K562 (cell line): ENCODE results near the gene SLC16A12. TPM values are rescaled to one million over a fixed set of nuclear protein-coding genes. Genes with fewer than 3 reads are reported as not detected.

Source experiments
- ATAC-seq: fragments of 200-7000 bp; cut with Tn5 transposase; 3 replicates; pipeline ENCODE4 v1.9.1; 2020; ENCODE audit warnings: moderate library complexity
- BruUV-seq: library from RNA; stranded (reverse); fragments of 400-500 nt; replicated peaks from 2 replicates; lab custom pipeline; 2021; lab: Mats Ljungman, UMichigan
- CTCF ChIA-PET: fragments of 300-600 bp; formaldehyde crosslinking; extraction: SDS; loops from one replicate; lab custom pipeline; 2021; ENCODE audit warnings: low intra/inter-chr PET ratio; lab: Yijun Ruan, JAX
- POLR2A ChIA-PET: fragments of 300-600, 350-650 bp; sonication (Branson Sonifier 250); formaldehyde crosslinking; extraction: SDS; loops from one replicate; lab custom pipeline; 2021; ENCODE audit warnings: antibody characterized with exemption, inconsistent platforms; lab: Yijun Ruan, JAX
- DNase-seq, 4 experiments: peaks; one replicate each; pipeline versions ENCODE4 v3.0.0 to v3.0.0-alpha.2; 2011 to 2018; ENCODE audit warnings: low spot score in 3 of 4, mixed read lengths in 3 of 4; ENCODE audit errors: extremely low read depth in 1 of 4
- FAIRE-seq: peaks from 2 replicates; lab custom pipeline; 2011; peaks lifted over from hg19 to GRCh38; lab: Jason Lieb, UNC
- H2AFZ ChIP-seq: 2 replicates; pipeline ENCODE4 v1.6.0; 2011; ENCODE audit warnings: low read depth, low read length, control low read depth, inconsistent platforms
- H3K27ac ChIP-seq: fragments of 200-600 bp; 3 replicates; pipeline ENCODE4 v1.8.0; 2011; ENCODE audit warnings: low read depth, mild to moderate bottlenecking, control low read depth, inconsistent platforms, low read length, moderate library complexity, mixed read lengths; ENCODE audit errors: extremely low read depth
- H3K27me3 ChIP-seq, 2 experiments: fragments of 300-600 bp in 1 of 2; 2 replicates in 1 of 2; 3 replicates in 1 of 2; pipeline versions ENCODE4 v1.6.0 to v1.8.0; 2011; ENCODE audit warnings: inconsistent platforms in 2 of 2, low read length in 2 of 2, mild to moderate bottlenecking in 1 of 2, mixed read lengths in 1 of 2, moderate library complexity in 1 of 2; ENCODE audit not compliant: control insufficient read depth in 2 of 2, insufficient read depth in 2 of 2
- H3K36me3 ChIP-seq: fragments of 300-600 bp; 3 replicates; pipeline ENCODE4 v1.8.0; 2011; ENCODE audit warnings: mild to moderate bottlenecking, low read length, inconsistent platforms; ENCODE audit not compliant: control insufficient read depth, insufficient read depth
- H3K4me1 ChIP-seq, 2 experiments: fragments of 200-600 bp in 1 of 2; replicated peaks in 1 of 2; 2 replicates in 1 of 2; 3 replicates in 1 of 2; pipeline versions ENCODE4 v1.5.1 to v1.8.0; 2011; ENCODE audit warnings: inconsistent platforms in 2 of 2, low read length in 2 of 2, mild to moderate bottlenecking in 1 of 2, mixed read lengths in 1 of 2, moderate library complexity in 1 of 2; ENCODE audit not compliant: control insufficient read depth in 2 of 2, insufficient read depth in 2 of 2
- H3K4me2 ChIP-seq: 2 replicates; pipeline ENCODE4 v1.6.1; 2011; ENCODE audit warnings: low read length, control low read depth, inconsistent platforms, mixed read lengths; ENCODE audit not compliant: insufficient read depth
- H3K4me3 ChIP-seq: fragments of 200-600 bp; sonication (generic), shearing (Covaris generic); 2 replicates; pipeline ENCODE4 v1.5.1; 2016; ENCODE audit warnings: control low read depth, inconsistent platforms
- H3K79me2 ChIP-seq: fragments of 200-600 bp; 3 replicates; pipeline ENCODE4 v1.8.0; 2011; ENCODE audit warnings: low read length, inconsistent platforms; ENCODE audit not compliant: control insufficient read depth, insufficient read depth
- H3K9ac ChIP-seq, 2 experiments: 2 replicates each; pipeline versions ENCODE4 v1.6.0 to v1.6.1; 2011; ENCODE audit warnings: low read depth in 2 of 2, low read length in 2 of 2, control low read depth in 1 of 2, inconsistent platforms in 1 of 2, mild to moderate bottlenecking in 1 of 2, mixed read lengths in 1 of 2; ENCODE audit not compliant: insufficient read depth in 1 of 2
- H3K9me1 ChIP-seq: one replicate; pipeline ENCODE4 v1.6.0; 2011; ENCODE audit warnings: inconsistent platforms, mild to moderate bottlenecking, low read length, moderate library complexity; ENCODE audit not compliant: control insufficient read depth, insufficient read depth
- H3K9me3 ChIP-seq: replicated peaks from 2 replicates; pipeline ENCODE4 v1.5.1; 2011; ENCODE audit warnings: low read depth, low read length, inconsistent platforms; ENCODE audit not compliant: control insufficient read depth, insufficient read depth
- H4K20me1 ChIP-seq: replicated peaks from 2 replicates; pipeline ENCODE4 v1.6.1; 2011; ENCODE audit warnings: low read length, inconsistent platforms, mixed read lengths; ENCODE audit not compliant: control insufficient read depth, insufficient read depth
- CREM ChIP-seq: IDR thresholded peaks from 2 replicates; pipeline ENCODE4 v1.6.1; 2014; ENCODE audit warnings: antibody characterized with exemption, low read depth
- MEF2A ChIP-seq: IDR thresholded peaks from 2 replicates; pipeline ENCODE4 v1.6.1; 2011; ENCODE audit warnings: low read depth, mild to moderate bottlenecking, low read length, moderate library complexity; ENCODE audit not compliant: control insufficient read depth
- NBN ChIP-seq: fragments of 450-650 bp; IDR thresholded peaks from 2 replicates; pipeline ENCODE4 v1.6.1; 2016; ENCODE audit warnings: low read depth, mild to moderate bottlenecking
- NCOA6 ChIP-seq: fragments of 450-650 bp; IDR thresholded peaks from 2 replicates; pipeline ENCODE4 v1.6.1; 2017; ENCODE audit warnings: mild to moderate bottlenecking
- NONO ChIP-seq, 2 experiments: fragments of 200-400 bp in 1 of 2; fragments of 450-650 bp in 1 of 2; formaldehyde crosslinking in 1 of 2; IDR thresholded peaks; 2 replicates each; pipeline ENCODE4 v1.6.1; 2017; ENCODE audit warnings: low read depth in 2 of 2, mild to moderate bottlenecking in 2 of 2, moderate library complexity in 2 of 2, low read length in 1 of 2
- POLR2B ChIP-seq: fragments of 450-650 bp; IDR thresholded peaks from 2 replicates; pipeline ENCODE4 v1.6.1; 2018; ENCODE audit warnings: low read depth; ENCODE audit not compliant: partially characterized antibody
- SMARCA5 ChIP-seq: fragments of 450-650 bp; IDR thresholded peaks from 2 replicates; pipeline ENCODE4 v1.6.1; 2016
- TEAD2 ChIP-seq: fragments of 450-650 bp; IDR thresholded peaks from 2 replicates; pipeline ENCODE4 v1.6.1; 2016; ENCODE audit warnings: missing genetic modification characterization, control low read depth, missing compliant biosample characterization
- ZFX ChIP-seq: sonication (generic); formaldehyde crosslinking; IDR thresholded peaks from 2 replicates; pipeline ENCODE4 v1.8.0; 2022; ENCODE audit warnings: mild to moderate bottlenecking, missing genetic modification reagents, moderate library complexity
- ZNF121 ChIP-seq: sonication (generic); formaldehyde crosslinking; conservative IDR thresholded peaks from 2 replicates; pipeline ENCODE4 v1.8.0; 2022; ENCODE audit warnings: missing genetic modification reagents
- WGBS: fragments of 100-300 bp; shearing (Covaris generic); methylation state at CpG from one replicate; pipeline ENCODE4 v1.1.6; 2016; ENCODE audit warnings: low coverage, mixed read lengths; ENCODE audit not compliant: insufficient coverage; ENCODE audit errors: missing lambda C conversion rate; 5-methylcytosine and 5-hydroxymethylcytosine counted together
- in situ Hi-C: fragments of 300-500 bp; cut with MboI; formaldehyde crosslinking; loops from 4 replicates; pipeline ENCODE4 v1.15.0; 2018; ENCODE audit warnings: inconsistent platforms, mixed read lengths
- intact Hi-C: fragments of 100-400 bp; cut with micrococcal nuclease; formaldehyde crosslinking; loops from 2 replicates; pipeline ENCODE4 v1.14.2; 2022
- polyA plus RNA-seq, 8 experiments: library from polyadenylated mRNA; depleted of rRNA in 4 of 8; stranded (reverse) in 5 of 8; unstranded in 3 of 8; fragments of >200 nt; fragmentation: Nextera tagmentation in 2 of 8; fragmentation: Illumina TruSeq in 1 of 8; extraction: Ambion mirVana in 2 of 8; extraction: Trizol in 1 of 8; gene quantifications; 2 replicates each; pipeline versions ENCODE4 v1.2.1 to v1.2.3, GENCODE V29; 2011 to 2014; ENCODE audit warnings: inconsistent platforms in 1 of 8, missing spikeins in 1 of 8
- total RNA-seq, 7 experiments: library from RNA; depleted of rRNA in 6 of 7; stranded (reverse); fragments of >200 nt in 6 of 7; fragmentation: Illumina TruSeq in 2 of 7; extraction: Trizol in 2 of 7; gene quantifications; 2 replicates each; pipeline versions ENCODE4 v1.2.1 to v1.2.3, GENCODE V29; 2011 to 2021; ENCODE audit warnings: low replicate concordance in 1 of 7
- TF ChIP-seq, protein P1 (sequence below): fragments of 200-800 bp; sonication (Bioruptor generic); IDR thresholded peaks from 2 replicates; pipeline ENCODE4 v1.6.1; 2017; ENCODE audit warnings: missing genetic modification characterization, missing compliant biosample characterization
- TF ChIP-seq, protein P2 (sequence below): fragments of 250-450 bp; sonication (Bioruptor Pico); IDR thresholded peaks from 2 replicates; pipeline ENCODE4 v1.8.0; 2021; ENCODE audit warnings: borderline replicate concordance, mild to moderate bottlenecking, moderate library complexity; ENCODE audit not compliant: poor library complexity, severe bottlenecking
- TF ChIP-seq, protein P3 (sequence below): fragments of 450-650 bp; formaldehyde crosslinking; IDR thresholded peaks from 2 replicates; pipeline ENCODE4 v1.4.0; 2020; ENCODE audit warnings: mild to moderate bottlenecking
- TF ChIP-seq, protein P4 (sequence below): sonication (generic); formaldehyde crosslinking; IDR thresholded peaks from 2 replicates; pipeline ENCODE4 v1.8.1; 2023; ENCODE audit warnings: mild to moderate bottlenecking, missing genetic modification reagents, moderate library complexity

SLC16A12 gene
- total and polyA plus RNA-seq, 9 of the 15 experiments (the other 6 are each of a cell fraction or from before 2014, with no cell fraction given) = not detected

DNA sequence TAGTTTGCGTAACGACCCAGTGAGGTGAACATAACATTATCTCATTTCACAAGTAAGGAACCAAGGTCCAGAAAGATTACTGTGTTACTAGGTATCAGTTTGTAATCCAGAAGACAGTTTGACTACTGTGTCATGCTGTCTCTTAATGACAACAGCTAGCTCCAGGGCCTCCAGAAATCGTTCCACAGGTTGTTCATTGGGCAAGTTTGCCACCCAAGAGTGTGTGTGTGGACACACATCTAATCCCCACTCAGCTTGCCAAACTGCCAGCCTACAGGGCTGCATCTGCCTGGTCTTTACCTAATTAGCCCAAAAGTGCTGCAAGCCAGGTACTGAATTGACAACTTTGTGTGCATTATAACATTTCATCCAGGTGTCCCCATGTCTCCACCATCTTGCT lies 27.9 kb upstream of the SLC16A12 start (continued):
- no peak for TF ChIP-seq MEF2A
- TF ChIP-seq ZFX (CRISPR knock-in tag) = no peak

DNA sequence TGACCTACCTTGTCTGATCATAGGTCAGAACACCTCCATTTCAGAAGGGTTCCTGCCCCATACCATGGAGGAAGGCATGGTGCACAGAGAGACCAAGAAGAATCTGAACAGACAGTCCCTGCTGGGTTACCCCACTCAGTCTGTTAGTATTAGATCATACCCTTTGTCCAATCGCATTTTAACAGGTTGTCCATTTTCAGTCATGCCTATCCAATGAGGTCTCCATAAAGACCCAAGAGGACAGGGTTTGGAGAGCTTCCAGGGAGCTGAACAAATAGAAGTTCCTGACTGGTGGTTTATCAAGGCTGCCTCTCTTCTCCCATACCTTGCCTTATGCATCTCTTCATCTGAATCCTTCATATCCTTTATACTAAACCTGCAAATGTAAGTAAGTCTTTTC lies 21.2 kb upstream of the SLC16A12 start:
- DNase-seq (no peak), ATAC-seq (no peak), FAIRE-seq (no peak)
- H3K4me2 ChIP-seq = no peak overlapping the region
- ChIA-PET POLR2A (no interaction called here), CTCF (no interaction called here)
- no peak overlapping the region for H2AFZ ChIP-seq
- H3K9me1 ChIP-seq = no peaks in the 10 kb centered on the region
- WGBS = 0% methylated on average over 1 of the region's 1 CpG
- no peaks in the 10 kb centered on the region; a peak in 1 of 5 replicates for H3K4me1 ChIP-seq
- in situ Hi-C loops (no loop called here), intact Hi-C loops (no loop called here)
- BruUV-seq = no TSS peak
- H3K27ac ChIP-seq = no peak overlapping the region
- no peaks in the 10 kb centered on the region for H4K20me1 ChIP-seq
- no peak overlapping the region for H3K4me3 ChIP-seq
- H3K9me3 ChIP-seq = no peaks in the 10 kb centered on the region
- no peak overlapping the region for H3K9ac ChIP-seq
- H3K79me2 ChIP-seq = no peaks in the 10 kb centered on the region
- no peaks in the 10 kb centered on the region for H3K27me3 ChIP-seq
- no peaks in the 10 kb centered on the region for H3K36me3 ChIP-seq
- TF ChIP-seq CREM (no peak), NONO (IDR thresholded peaks at IDR 0.05; ENCODE audit: low read depth in 2 of 2, low read length in 1 of 2) (no peak), NBN (no peak), MEF2A (no peak), NCOA6 (no peak), SMARCA5 (no peak), POLR2B (no peak), TEAD2 (tag) (no peak), ZNF121 (no peak)
- TF ChIP-seq, protein P1, sequence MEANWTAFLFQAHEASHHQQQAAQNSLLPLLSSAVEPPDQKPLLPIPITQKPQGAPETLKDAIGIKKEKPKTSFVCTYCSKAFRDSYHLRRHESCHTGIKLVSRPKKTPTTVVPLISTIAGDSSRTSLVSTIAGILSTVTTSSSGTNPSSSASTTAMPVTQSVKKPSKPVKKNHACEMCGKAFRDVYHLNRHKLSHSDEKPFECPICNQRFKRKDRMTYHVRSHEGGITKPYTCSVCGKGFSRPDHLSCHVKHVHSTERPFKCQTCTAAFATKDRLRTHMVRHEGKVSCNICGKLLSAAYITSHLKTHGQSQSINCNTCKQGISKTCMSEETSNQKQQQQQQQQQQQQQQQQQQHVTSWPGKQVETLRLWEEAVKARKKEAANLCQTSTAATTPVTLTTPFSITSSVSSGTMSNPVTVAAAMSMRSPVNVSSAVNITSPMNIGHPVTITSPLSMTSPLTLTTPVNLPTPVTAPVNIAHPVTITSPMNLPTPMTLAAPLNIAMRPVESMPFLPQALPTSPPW (CRISPR knock-in tag) = no peak
- TF ChIP-seq, protein P2, sequence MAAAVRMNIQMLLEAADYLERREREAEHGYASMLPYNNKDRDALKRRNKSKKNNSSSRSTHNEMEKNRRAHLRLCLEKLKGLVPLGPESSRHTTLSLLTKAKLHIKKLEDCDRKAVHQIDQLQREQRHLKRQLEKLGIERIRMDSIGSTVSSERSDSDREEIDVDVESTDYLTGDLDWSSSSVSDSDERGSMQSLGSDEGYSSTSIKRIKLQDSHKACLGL (CRISPR knock-in tag) = no peak
- TF ChIP-seq, protein P3, sequence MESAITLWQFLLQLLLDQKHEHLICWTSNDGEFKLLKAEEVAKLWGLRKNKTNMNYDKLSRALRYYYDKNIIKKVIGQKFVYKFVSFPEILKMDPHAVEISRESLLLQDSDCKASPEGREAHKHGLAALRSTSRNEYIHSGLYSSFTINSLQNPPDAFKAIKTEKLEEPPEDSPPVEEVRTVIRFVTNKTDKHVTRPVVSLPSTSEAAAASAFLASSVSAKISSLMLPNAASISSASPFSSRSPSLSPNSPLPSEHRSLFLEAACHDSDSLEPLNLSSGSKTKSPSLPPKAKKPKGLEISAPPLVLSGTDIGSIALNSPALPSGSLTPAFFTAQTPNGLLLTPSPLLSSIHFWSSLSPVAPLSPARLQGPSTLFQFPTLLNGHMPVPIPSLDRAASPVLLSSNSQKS (CRISPR knock-in tag) = no peak
- TF ChIP-seq, protein P4, sequence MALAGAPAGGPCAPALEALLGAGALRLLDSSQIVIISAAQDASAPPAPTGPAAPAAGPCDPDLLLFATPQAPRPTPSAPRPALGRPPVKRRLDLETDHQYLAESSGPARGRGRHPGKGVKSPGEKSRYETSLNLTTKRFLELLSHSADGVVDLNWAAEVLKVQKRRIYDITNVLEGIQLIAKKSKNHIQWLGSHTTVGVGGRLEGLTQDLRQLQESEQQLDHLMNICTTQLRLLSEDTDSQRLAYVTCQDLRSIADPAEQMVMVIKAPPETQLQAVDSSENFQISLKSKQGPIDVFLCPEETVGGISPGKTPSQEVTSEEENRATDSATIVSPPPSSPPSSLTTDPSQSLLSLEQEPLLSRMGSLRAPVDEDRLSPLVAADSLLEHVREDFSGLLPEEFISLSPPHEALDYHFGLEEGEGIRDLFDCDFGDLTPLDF = no peak
